AG04450 (cell line): ENCODE results near the gene CTPS2. TPM values are rescaled to one million over a fixed set of nuclear protein-coding genes. Genes with fewer than 3 reads are reported as not detected.
"Not testable (repeated sequence)": the region's sequence is repeated elsewhere in the genome, so short reads cannot be mapped to it uniquely, and the experiment has no call there.

Experiments
- CTCF ChIA-PET: fragments of 300-600, 350-600 bp; formaldehyde crosslinking; extraction: SDS; loops from one replicate; lab custom pipeline; 2022; ENCODE audit warnings: antibody characterized with exemption, inconsistent platforms; lab: Charles Lee
- POLR2A ChIA-PET: fragments of 350-600 bp; formaldehyde crosslinking; extraction: SDS; loops from one replicate; lab custom pipeline; 2021; ENCODE audit warnings: antibody characterized with exemption, inconsistent platforms; lab: Yijun Ruan, JAX
- DNase-seq: peaks from one replicate; pipeline ENCODE4 v3.0.0-alpha.2; 2011; ENCODE audit warnings: low read depth, low spot score
- H3K27ac ChIP-seq: one replicate; pipeline ENCODE4 v1.5.1; 2012; ENCODE audit warnings: low read depth, low read length, control low read depth
- H3K27me3 ChIP-seq: one replicate; pipeline ENCODE4 v1.6.0; 2012; ENCODE audit warnings: low read length; ENCODE audit not compliant: control insufficient read depth, insufficient read depth
- H3K4me3 ChIP-seq: 2 replicates; pipeline ENCODE4 v1.5.1; 2011; ENCODE audit warnings: mild to moderate bottlenecking, low read depth, low read length, control low read depth
- H3K9me3 ChIP-seq: 2 replicates; pipeline ENCODE4 v1.5.1; 2012; ENCODE audit warnings: low read length; ENCODE audit not compliant: control insufficient read depth, insufficient read depth
- polyA plus RNA-seq: library from polyadenylated mRNA; depleted of rRNA; stranded (reverse); fragments of >200 nt; gene quantifications from 2 replicates; pipeline ENCODE4 v1.2.3, GENCODE V29; 2011
- TF ChIP-seq, protein P1 (sequence below): IDR thresholded peaks from 2 replicates; pipeline ENCODE4 v1.5.1; 2011; ENCODE audit warnings: low read depth, low read length, control low read depth, inconsistent platforms

The CTPS2 gene
- polyA plus RNA-seq, 1 experiment: 11.7 TPM

DNA sequence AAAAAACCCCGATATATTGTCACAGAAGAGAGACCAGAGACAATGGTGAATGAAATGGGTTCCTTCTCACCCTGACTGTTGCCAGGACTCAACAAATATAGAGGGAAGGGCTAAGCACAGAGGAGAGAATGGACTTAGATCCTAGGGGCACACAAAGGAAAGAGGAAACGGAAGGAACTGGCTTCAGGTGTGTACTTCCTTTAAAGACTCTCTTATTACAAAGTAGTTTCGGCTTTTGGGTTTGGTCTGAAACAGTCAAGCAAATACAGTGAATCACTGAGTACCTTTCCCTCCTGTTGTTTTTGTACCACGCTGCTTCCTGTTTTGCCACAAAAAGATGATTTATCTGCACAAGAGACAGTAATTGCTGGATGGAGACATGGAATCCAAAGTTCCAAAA is 108.6 kb downstream of the CTPS2 start:
- TF ChIP-seq, protein P1, sequence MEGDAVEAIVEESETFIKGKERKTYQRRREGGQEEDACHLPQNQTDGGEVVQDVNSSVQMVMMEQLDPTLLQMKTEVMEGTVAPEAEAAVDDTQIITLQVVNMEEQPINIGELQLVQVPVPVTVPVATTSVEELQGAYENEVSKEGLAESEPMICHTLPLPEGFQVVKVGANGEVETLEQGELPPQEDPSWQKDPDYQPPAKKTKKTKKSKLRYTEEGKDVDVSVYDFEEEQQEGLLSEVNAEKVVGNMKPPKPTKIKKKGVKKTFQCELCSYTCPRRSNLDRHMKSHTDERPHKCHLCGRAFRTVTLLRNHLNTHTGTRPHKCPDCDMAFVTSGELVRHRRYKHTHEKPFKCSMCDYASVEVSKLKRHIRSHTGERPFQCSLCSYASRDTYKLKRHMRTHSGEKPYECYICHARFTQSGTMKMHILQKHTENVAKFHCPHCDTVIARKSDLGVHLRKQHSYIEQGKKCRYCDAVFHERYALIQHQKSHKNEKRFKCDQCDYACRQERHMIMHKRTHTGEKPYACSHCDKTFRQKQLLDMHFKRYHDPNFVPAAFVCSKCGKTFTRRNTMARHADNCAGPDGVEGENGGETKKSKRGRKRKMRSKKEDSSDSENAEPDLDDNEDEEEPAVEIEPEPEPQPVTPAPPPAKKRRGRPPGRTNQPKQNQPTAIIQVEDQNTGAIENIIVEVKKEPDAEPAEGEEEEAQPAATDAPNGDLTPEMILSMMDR: no peak
- Histone ChIP-seq H3K27me3 (no peaks in the 10 kb centered on the region), H3K4me3 (no peak overlapping the region), H3K9me3 (no peaks in the 10 kb centered on the region; the same call in 1 of the 2 replicates), H3K27ac (no peak overlapping the region)
- no peak for DNase-seq
- CTCF ChIA-PET: no interaction called here
- POLR2A ChIA-PET: no interaction called here

DNA sequence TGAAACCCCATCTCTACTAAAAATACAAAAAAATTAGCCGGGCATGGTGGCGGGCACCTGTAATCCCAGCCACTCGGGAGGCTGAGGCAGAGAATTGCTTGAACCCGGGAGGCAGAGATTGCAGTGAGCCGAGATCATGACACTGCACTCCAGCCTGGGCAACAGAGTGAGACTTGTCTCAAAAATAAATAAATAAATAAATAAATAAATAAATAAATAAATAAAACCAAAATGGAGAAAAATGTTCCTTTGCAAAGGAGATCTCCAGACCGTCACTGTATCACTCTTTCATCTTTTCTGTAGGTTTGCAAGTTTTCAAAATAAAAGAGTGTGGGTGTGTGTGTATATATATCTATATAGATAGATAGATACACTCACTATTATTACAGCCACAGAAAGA is 109.2 kb downstream of the CTPS2 start:
- H3K27ac ChIP-seq, H3K4me3 ChIP-seq, CTCF ChIA-PET, H3K9me3 ChIP-seq, DNase-seq, POLR2A ChIA-PET, H3K27me3 ChIP-seq: not testable (repeated sequence)

DNA sequence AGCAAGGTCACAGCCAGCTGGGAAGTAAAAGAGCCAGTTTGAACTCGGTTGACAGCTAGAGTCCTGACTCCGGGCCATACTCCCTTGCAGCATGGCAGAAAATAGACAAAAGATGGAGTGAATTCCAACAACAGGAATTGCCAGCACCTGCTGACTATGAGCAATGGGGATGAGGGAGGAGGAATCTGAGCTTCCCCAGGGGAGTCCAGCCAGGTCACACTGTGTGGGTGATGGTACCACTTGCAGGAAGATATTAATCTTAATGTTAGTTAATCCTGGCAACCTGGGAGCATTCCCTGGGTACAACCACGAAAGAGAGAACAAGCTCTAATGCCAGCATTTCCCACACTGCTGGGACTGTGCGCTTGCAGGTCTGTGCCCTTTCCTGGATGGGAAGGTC is 110.6 kb downstream of the CTPS2 start:
- H3K4me3 ChIP-seq: no peak overlapping the region
- H3K9me3 ChIP-seq: no peaks in the 10 kb centered on the region; the same call in 1 of the 2 replicates
- H3K27ac ChIP-seq: no peak overlapping the region
- DNase-seq: no peak
- ChIA-PET CTCF (no interaction called here), POLR2A (no interaction called here)
- H3K27me3 ChIP-seq: no peaks in the 10 kb centered on the region
- TF ChIP-seq, protein P1: no peak

DNA sequence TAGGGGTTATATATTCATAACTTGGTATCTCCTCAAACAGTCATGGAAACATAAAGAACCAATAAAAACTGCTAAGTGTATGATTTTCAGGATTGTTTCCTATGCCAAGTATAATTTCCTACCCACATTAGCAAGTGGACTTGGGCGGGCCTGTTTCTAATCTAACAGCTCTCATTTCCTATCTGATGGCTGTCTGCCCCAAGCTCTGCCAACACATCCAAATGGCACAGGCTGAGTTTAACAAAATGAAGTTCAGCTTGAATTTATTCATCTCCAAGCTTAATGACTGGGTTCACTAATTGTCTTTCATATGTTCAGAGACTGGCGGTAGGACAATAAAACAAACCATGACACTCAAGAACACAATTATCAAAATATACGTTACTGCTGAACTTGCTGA is 118.0 kb downstream of the CTPS2 start:
- no peak for DNase-seq
- POLR2A ChIA-PET: no interaction called here
- Histone ChIP-seq H3K4me3 (no peak overlapping the region), H3K9me3 (no peaks in the 10 kb centered on the region), H3K27me3 (no peaks in the 10 kb centered on the region), H3K27ac (no peak overlapping the region)
- TF ChIP-seq, protein P1: no peak
- CTCF ChIA-PET: no interaction called here

DNA sequence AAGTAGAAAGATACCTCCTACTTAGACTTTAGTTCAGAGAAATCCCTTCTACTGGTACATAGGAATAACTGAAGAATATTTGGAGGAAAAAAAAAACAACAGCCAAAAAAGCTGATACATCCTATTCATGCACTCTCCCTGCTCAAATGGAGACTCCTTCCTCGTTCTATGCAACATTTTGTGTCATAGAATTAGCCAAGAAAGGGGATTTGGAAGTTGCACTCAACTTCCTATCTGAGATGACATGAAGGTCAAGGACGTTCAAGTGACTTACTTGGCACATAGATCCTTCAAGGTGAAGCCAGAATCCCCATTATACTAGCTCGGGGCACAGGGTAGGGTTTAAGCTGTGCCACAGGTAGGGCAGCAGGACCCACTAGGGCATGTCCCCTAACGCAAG is 118.7 kb downstream of the CTPS2 start:
- CTCF ChIA-PET: no interaction called here
- DNase-seq: no peak
- POLR2A ChIA-PET: no interaction called here
- H3K27ac ChIP-seq: no peak overlapping the region
- TF ChIP-seq, protein P1: no peak
- no peak overlapping the region for H3K4me3 ChIP-seq
- no peaks in the 10 kb centered on the region for H3K27me3 ChIP-seq
- H3K9me3 ChIP-seq: no peaks in the 10 kb centered on the region
